NCI-H510A treated with DMSO at 0.1 percent for 48 hours (cell line): Measurements from ENCODE around the gene MAGI1.

ENCODE experiments used
- DNase-seq: peaks from one replicate; lab custom pipeline; 2025; lab: John Stamatoyannopoulos, UW

MAGI1 gene

GRCh38 chr3:65666448-65667091, 372.1 kb downstream of the MAGI1 start:
- DNase-seq, result no peak

DNA sequence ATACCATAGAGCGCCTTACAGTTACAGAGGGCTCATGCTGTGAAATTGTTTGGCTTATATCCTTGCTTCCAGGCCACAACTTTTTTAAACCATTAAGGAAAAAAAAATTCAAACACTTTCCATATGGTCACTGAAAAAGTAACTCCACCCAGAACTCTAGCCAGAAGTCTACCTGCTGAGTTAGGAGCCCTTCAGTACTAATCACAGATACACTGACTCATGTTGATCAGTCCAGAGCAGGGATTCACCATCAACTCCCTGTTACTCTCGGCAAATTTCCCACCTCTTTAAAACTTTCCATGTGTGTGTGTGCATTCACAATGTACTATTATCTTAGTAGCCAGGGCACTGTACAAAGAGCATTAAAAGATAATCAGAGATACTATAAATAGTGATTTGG, 372.8 kb downstream of the MAGI1 start:
- no peak for DNase-seq

- no peak for DNase-seq
These were observed 373.8 kb downstream of the MAGI1 start for GRCh38 chr3:65664931-65665330.

GRCh38 chr3:65664446-65664845, 374.3 kb downstream of the MAGI1 start:
- no peak for DNase-seq

DNA sequence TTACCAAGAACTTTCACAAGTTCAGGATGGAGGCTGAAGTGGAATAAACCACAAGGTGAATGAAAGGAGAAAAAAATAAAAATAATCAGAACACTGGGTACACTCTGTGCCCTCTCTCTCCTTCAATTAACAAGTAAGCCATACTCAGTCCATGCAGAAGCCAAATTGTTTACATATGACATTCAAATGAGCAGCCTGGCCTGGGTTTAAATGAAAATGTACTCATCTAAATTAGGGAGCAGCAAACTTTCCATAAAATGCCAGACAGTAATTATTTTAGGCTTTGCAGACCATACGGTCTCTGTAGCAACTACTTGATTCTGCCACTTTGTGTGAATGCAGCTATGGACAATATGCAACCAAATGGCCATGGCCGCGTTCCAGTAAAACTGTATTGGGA, 376.6 kb downstream of the MAGI1 start:
- no peak for DNase-seq

GRCh38 chr3:65660000-65660598, 378.6 kb downstream of the MAGI1 start:
- no peak for DNase-seq

DNA sequence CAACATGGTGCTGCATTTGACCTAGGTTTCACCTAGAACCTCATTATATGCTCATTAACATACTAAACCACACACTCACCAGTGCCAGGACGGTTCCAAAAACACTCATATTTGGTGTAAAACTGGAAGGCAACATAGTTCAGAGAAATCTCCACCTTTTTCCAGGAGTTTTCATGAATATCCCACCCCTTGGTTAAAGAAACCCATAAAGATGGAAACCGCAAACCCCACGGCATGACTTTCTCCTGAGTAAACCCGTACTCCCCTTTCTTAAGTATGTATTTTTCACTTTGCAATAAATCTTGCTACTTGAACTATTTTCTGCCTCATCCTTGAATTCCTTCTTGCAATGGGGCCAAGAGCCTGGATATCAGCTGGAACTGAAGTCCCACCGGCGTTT, 379.3 kb downstream of the MAGI1 start:
- no peak for DNase-seq

GRCh38 chr3:65658401-65658800, 380.3 kb downstream of the MAGI1 start:
- no peak for DNase-seq

GRCh38 chr3:65655061-65655460, 383.7 kb downstream of the MAGI1 start:
- no peak for DNase-seq

- no peak for DNase-seq
These were observed 385.0 kb downstream of the MAGI1 start for GRCh38 chr3:65653731-65654130.

DNA sequence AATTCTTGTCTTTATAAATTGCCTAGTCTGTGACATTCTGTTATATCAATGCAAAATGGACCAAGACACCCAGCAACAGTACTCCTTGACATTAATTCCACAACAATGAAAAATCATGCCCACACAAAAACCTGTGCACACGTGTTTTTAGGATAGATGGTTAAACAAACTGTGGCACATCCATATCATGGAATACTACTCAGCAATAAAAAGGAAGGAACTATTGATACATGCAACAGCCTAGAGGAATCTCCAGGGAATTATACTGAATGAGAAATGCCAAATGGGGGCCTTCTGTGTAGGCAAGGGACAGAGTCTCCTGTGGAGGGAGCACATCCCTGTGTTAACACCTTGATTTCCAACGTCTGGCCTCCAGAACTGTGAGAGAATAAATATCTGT, 388.5 kb downstream of the MAGI1 start:
- DNase-seq, result no peak

DNA sequence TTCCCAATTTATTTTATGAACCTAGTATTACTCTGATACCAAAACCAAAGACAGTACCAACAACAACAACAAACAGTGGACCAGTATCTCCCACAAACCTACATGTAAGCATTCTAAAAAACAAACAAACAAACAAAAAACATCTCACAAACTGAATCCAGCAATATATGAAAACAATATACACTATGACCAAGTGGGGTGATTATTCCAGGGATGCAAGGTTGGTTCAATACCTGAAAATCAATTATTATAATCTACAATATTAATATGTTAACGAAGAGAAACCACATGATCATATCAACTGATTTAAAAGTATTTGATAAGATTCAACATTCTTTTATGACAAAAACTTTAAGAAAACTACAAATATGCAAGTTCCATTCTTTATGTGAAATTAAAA, 391.3 kb downstream of the MAGI1 start:
- DNase-seq, result no peak

DNA sequence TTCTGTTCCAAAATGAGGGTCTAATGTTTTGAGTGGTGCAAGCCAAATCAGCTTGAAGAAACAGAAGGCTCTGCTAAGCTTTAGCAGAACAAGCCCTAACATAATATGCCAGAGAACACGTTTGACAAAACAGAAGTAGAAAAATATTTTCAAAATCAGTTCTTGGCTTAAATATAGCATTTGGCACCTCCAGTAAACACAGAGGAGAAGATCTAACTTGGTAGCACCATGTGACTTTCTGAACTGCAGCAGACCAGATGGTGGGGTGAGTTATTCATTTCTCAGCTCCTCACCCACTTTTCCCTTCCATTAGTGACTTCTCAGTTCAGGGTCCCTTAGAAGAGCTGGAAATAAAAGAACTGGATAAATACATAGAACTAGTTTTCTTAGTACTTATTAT, 395.8 kb downstream of the MAGI1 start:
- no peak for DNase-seq

DNA sequence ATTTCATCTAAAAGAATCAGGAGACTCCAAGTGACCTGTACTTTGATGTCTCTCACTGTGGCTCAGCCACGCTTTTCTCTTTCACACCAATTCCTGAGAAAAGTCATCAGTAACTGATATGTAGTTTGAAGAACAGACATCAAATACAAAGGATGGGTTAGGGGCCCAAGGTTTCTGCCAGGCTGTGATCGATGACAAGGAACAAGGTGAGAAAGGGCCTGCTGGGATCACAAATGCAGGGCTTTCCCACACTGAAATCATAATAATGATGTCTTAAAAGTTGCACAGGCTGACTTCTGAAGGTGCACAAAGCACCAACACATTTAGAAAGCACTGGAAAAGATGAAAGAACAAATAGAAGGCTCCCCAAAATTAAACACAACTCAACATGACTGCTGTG, 396.9 kb downstream of the MAGI1 start:
- no peak for DNase-seq

- no peak for DNase-seq
These were observed 397.7 kb downstream of the MAGI1 start for GRCh38 chr3:65641045-65641444.

GRCh38 chr3:65639444-65639843, 399.3 kb downstream of the MAGI1 start:
- DNase-seq, result no peak

- DNase-seq, result no peak
These were observed 400.4 kb downstream of the MAGI1 start for GRCh38 chr3:65638301-65638700.

DNA sequence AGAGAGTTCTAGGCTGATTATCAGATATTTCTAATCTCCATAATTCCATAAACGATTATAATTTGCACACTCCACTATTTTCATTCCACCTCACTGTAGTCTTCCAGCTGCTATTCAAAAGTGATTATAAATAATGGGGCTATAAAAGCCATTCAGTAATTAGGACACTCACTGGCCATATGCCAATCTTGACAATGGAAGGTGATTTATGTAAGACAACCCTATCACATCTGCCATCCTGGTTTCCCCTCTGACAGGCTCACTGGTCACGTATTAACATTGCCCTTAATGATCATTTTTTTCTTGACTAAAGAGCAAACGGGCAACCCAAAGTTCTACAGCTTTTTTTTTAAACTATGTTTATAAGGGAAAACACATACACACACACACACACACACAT, 402.4 kb downstream of the MAGI1 start:
- DNase-seq, result peak; percentile 25

DNA sequence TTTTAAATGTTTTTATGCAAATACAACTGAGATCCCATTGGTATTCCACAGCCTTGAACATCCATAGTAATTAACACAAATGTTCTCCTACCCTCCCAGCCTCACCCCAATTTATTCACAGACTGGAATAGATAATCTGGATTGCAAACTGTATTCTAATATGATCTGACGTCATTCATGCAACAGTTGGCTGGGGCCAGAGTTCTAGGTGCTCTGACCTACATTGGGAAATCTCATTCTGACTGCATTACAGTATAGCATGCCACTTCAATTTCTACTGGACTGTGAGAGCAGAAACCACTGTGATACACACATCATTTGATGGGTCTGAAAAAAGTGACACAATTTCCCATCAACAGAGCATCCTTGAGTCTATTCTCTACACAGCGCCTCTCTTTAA, 403.1 kb downstream of the MAGI1 start:
- no peak for DNase-seq

- DNase-seq, result no peak
These were observed 405.6 kb downstream of the MAGI1 start for GRCh38 chr3:65633018-65633638.

DNA sequence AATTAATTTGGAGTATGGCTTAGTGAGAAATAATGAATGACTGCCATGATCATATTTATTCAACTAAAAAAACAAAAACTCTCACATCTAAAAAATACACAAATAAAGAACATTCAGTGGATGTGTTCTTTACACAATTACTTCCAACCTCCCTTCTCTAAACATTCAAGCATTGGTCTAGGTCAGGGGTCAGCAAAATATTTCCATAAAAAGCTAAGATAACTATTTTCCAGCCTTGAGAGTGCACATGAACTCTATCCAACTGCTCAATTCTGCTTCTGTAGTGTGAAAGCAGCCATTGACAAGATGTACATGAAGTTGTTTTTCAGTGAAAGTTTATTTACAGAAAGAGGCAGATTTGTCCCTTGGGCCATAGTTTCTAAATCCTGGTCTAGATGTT, 406.3 kb downstream of the MAGI1 start:
- DNase-seq, result no peak

- DNase-seq, result no peak
These were observed 409.7 kb downstream of the MAGI1 start for GRCh38 chr3:65628978-65629377.

- no peak for DNase-seq
These were observed 411.7 kb downstream of the MAGI1 start for GRCh38 chr3:65627062-65627461.

GRCh38 chr3:65625305-65625704, 413.4 kb downstream of the MAGI1 start:
- DNase-seq, result no peak
